Measurements from ENCODE around the gene AHCYL1.

DNA sequence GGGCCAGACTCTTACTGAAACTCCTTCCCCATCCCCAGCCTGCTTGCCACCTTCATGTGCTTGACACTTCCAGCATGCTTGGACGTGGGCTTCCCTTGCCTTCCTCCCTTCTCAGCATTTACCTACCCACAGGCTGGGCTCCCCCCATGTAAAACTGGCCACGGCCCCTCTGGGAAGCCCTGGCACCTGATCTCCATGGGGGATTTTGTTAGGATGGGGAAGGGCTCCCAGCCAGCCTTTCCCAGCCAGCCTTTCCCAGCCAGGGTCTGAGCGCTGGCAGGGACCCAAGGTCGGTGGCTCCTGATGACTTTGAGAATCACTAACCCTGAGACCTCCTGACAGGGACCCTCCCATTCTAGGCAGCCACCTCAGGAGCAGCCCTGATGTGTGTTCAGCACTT, 79.2 kb downstream of the AHCYL1 start:
- TF ChIP-seq, protein P1, sequence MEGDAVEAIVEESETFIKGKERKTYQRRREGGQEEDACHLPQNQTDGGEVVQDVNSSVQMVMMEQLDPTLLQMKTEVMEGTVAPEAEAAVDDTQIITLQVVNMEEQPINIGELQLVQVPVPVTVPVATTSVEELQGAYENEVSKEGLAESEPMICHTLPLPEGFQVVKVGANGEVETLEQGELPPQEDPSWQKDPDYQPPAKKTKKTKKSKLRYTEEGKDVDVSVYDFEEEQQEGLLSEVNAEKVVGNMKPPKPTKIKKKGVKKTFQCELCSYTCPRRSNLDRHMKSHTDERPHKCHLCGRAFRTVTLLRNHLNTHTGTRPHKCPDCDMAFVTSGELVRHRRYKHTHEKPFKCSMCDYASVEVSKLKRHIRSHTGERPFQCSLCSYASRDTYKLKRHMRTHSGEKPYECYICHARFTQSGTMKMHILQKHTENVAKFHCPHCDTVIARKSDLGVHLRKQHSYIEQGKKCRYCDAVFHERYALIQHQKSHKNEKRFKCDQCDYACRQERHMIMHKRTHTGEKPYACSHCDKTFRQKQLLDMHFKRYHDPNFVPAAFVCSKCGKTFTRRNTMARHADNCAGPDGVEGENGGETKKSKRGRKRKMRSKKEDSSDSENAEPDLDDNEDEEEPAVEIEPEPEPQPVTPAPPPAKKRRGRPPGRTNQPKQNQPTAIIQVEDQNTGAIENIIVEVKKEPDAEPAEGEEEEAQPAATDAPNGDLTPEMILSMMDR (conservative IDR thresholded peaks at IDR 0.05; ENCODE audit: low read depth, low read length), result no peak
- no peak for TF ChIP-seq EZH2 (IDR thresholded peaks at IDR 0.05; ENCODE audit: borderline replicate concordance, low read depth, low read length, poor library complexity, severe bottlenecking)

All from A673 (cell line).